GM15510 (cell line): ENCODE measurements around the gene RABGAP1L.

Source experiments
- POLR2A ChIP-seq: IDR thresholded peaks from 3 replicates; pipeline ENCODE4 v1.6.1; 2011; ENCODE audit warnings: borderline replicate concordance; ENCODE audit not compliant: insufficient read length; ENCODE audit errors: extremely low read depth

RABGAP1L gene

DNA sequence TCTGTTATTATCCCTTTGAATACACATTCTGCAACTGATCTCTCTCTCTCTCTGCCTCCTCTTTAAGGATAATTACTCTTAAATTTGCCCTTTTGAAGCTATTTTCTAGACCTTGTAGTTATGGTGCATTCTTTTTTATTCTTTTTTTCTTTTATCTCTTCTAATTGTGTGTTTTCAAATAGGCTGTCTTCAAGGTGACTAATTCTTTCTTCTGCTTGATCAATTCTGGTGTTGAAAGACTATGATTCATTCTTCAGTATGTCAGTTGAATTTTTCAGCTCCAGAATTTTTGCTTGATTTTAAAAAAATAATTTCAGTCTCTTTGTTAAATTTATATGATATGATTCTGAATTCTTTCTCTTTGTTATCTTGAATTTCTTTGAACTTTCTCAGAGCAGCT, 192.8 kb downstream of the RABGAP1L start:
- TF ChIP-seq POLR2A, result no peak

DNA sequence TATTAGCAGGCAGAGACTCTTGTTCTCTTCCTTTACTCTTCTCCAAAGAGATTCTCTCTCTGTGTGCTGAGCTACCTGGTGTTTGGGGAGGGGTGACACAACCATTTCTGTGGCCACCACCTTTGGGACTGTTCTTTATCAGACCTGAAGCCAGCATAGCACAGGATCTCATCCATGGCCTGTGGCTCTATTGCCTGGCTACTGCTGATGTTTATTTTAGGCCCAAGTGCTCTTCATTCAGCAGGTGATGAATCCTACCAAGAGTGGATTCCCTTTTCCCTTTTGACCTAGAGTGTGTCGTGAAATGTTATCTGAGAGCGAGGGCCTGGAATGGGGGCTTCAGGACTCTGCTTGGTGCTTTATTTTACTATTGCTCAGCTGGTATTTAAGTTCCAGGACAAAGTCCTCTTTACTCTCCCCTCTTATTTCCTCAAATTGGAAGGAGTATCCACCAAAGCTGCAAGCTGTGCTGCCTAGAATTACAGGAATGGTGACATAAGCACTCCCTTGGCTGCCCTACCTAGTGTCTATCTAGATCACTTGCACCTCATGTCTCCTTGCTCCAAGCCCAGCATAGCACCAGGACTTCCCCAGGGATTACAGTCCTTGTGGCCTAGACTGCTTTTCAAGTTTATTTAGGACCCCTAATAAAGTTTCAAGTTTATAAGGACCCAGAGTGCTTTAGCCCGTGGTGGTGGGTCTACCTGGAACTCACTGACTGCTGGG, 193.7 kb downstream of the RABGAP1L start:
- no peak for TF ChIP-seq POLR2A

- TF ChIP-seq POLR2A, result no peak
These were observed 199.0 kb downstream of the RABGAP1L start for GRCh38 chr1:174358344-174358743.

GRCh38 chr1:174358786-174359453, 199.6 kb downstream of the RABGAP1L start:
- no peak for TF ChIP-seq POLR2A

- no peak for TF ChIP-seq POLR2A
These were observed 200.1 kb downstream of the RABGAP1L start for GRCh38 chr1:174359454-174359805.

DNA sequence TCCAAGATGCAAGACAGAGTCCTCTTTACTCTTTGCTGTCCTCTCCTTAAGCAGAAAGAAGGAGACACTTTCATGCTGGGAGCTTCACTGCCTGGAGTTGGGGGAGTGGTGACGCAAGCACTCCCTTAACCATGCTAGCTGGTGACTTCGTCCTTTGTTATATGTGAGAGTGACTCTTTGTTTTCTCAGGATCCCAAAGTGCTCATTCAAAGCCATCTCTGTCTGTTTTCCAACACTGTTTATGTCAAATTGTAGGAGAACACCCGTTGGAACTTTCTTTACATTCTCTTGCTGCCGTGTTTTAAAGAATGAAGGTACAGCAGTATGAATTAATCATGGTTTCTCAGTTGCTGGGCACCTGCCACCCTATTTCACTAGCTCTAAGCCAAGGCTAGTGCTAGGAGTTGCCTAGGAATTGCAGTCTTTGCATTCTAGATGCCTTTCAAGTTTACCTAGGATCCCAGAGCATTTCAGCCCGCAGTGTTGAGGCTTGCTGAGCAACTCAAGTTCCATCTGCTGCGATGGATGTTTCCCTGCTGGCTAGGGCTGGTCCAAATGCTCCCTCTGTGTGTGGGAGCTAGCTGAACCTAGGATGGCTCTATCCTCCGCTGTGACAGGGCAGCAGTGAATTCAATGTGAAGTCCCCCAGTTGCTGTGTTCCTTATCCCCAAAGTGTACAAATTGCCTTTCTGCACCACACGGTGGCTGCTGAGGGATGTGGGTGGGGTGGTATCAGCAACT, 205.8 kb downstream of the RABGAP1L start:
- no peak for TF ChIP-seq POLR2A

DNA sequence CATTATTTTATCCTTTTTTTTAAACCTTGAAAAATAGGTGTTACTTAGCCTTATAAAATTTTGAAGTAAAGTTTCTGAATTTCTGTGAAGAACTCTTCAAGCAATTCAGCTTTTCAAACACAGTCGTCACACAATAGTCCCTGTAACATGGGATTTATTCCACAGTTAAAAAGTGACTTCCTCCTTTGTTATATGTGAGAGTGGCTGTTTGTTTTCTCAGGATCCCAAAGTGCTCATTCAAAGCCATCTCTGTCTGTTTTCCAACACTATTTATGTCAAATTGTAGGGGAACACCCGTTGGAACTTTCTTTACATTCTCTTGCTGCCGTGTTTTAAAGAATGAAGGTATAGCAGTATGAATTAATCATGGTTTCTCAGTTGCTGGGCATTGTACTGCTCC, 207.6 kb downstream of the RABGAP1L start:
- TF ChIP-seq POLR2A, result no peak

GRCh38 chr1:174367892-174368291, 208.6 kb downstream of the RABGAP1L start:
- no peak for TF ChIP-seq POLR2A

DNA sequence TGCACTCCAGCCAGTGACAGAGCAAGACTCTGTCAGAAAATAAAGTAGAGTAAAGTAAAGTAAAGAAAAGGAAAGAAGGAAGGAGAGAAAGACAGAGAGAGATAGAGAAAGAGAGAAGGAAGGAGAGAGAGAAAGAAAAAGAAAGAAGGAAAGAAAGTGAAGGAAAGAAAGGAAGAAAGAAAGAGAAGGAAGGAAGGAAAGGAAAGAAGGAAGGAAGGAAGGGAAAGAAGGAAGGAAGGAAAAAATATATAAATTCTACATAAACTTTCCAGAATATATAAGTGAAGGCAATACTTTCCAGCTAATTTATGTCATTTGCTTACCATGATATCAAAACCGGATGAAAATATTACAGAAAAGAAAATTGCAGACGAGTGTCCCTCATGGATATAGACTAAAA, 216.7 kb downstream of the RABGAP1L start:
- TF ChIP-seq POLR2A, result no peak

DNA sequence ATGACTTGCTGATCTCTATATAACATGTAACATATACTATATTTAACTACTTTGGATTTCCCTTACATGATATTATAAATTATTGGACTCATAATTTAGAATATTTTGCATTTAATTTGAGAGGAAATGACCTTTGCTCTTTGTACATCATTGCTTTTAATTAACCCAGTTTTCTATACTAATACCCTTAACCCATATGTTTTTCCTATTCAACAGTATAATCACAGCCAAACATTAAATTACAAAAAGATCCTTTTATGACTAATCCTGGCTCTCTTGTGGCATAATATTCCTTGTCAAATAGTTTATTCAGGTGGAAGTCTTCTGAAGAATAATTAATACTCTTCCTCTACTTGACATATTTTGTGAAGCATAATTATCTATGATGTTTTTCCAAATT, 232.4 kb downstream of the RABGAP1L start:
- no peak for TF ChIP-seq POLR2A

GRCh38 chr1:174393885-174394284, 234.6 kb downstream of the RABGAP1L start:
- no peak for TF ChIP-seq POLR2A

DNA sequence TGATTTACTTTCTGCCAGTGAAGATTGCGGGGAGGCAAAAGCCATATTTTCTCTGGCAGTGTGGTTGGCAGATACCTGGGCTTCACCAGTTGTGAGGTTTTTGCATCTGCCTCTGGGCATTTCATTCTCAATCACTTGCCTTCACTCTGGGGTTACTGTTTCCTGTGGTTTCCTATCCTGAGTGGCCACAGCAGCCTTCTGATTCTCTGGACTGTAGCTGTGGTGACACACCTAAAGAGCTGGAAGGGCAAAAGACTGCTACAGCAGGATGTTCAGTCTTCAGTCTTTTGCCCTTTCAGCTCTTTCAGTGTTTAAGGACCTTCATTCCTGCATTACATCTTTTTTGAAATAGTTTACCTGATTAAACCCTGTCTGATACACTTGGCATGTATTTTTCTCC, 237.9 kb downstream of the RABGAP1L start:
- TF ChIP-seq POLR2A, result no peak

- TF ChIP-seq POLR2A, result no peak
These were observed 238.9 kb downstream of the RABGAP1L start for GRCh38 chr1:174398246-174398645.

DNA sequence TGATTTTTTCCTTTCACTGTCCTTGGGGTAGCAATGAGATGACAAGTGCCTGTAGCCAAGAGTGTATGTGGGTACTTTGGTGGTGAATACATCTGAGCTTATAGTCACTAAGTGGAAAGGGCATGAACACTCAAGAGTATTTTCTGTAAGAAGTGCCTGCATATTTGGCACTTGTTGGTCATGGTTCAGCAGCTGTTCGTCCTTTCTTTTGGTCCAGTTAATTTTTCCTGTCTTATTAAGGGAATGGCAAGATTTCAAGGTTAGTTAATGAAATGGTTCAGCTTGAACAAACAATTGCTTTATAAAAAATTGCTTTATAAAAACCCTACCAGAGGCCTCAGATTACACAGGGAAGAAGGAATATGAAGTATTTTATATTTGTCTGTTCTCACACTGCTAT, 239.9 kb downstream of the RABGAP1L start:
- TF ChIP-seq POLR2A, result no peak

GRCh38 chr1:174401075-174401474, 241.8 kb downstream of the RABGAP1L start:
- TF ChIP-seq POLR2A, result no peak

DNA sequence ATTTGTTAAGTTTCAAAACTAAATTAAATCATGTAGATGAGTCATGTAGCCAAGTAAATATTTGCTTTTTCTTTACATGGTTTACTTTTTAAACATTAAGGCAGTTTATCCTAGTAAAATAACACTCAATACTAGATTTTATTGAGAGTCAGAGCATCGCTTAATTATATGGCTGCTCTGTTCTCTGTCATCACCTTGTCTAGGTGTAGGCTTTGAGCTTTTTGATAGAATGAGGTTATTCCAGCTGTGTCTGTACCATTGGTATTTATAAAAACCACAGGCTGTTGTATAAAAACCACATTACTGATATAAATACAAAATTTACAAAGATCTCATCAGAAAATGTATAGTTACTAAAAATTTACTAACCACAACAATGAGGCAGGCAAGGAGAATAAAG, 245.9 kb downstream of the RABGAP1L start:
- no peak for TF ChIP-seq POLR2A
